GM12892 (cell line): Measurements from ENCODE around the gene LEPROT.

Source experiments
- DNase-seq: peaks from one replicate; pipeline ENCODE4 v3.0.0; 2011; ENCODE audit not compliant: insufficient read length
- FAIRE-seq: peaks from 2 replicates; lab custom pipeline; 2011; peaks lifted over from hg19 to GRCh38; lab: Jason Lieb, UNC
- POLR2A ChIP-seq: IDR thresholded peaks from 2 replicates; pipeline ENCODE4 v1.6.1; 2011; ENCODE audit warnings: low read depth, low read length, control low read depth
- POLR2AphosphoS5 ChIP-seq: IDR thresholded peaks from 2 replicates; pipeline ENCODE4 v1.6.1; 2011; ENCODE audit warnings: low read depth, low read length, control low read depth
- TAF1 ChIP-seq: IDR thresholded peaks from 2 replicates; pipeline ENCODE4 v1.6.1; 2011; ENCODE audit warnings: low read depth, mild to moderate bottlenecking, control low read depth, low read length, borderline replicate concordance

Gene LEPROT

DNA sequence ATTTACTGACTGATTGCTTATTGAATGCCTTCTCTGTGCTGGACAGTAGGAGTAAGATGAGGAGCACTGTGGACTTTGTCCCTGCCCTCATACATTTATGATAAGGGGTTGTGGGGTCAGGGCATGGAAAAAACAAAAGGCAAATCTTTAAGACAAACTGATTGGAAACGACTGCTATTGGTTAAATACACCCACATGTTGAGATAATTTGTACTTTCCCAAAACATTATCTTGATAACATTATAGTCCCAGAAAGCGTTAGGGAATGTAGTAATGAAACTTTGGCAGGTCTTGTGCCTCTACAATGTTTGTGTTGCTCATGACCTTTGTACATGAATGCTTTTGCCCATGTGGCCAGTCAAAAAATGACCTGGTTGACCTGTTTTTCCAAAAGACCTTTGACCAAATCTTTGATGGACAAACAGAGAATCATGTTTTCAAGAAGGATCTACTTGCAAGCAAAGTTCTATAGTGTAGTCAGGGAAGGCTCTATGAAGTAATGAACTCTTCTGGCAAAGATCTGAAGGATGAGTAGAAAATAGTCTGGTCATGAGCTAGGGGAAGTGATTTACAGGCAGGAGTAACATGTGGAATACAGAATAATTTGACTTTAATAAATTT, 50.9 kb downstream of the LEPROT start:
- TF ChIP-seq POLR2AphosphoS5 (no peak), TAF1 (no peak), POLR2A (no peak)
- no peak for FAIRE-seq
- DNase-seq = no peak

- FAIRE-seq (no peak), DNase-seq (no peak)
Measured at GRCh38 chr1:65471861-65472332, 51.4 kb downstream of the LEPROT start.

DNA sequence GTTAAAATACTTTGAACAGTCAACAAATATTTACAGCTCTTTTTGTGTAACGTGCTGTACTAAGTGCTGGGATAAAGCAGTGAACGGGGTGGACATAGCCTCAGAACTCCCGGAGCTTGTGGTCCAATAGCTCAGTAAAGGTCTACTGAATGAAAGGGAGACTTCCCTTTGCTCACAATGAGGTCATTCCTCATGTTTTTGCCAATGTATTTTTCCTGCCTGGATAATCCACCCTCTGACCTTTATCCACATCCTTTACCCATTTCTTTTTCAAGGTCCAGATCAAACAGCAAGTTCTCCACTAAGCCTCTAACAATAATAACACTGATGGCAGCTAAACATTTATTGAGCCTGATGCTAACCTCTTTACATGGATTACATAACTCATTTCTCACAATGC, 55.9 kb downstream of the LEPROT start:
- FAIRE-seq = no peak
- no peak for DNase-seq

More at GRCh38 chr1:65471861-65472332, 51.4 kb downstream of the LEPROT start:
- TF ChIP-seq POLR2A (no peak), TAF1 (no peak), POLR2AphosphoS5 (no peak)

GRCh38 chr1:65477414-65478378, 57.2 kb downstream of the LEPROT start:
- TF ChIP-seq POLR2A = no peak
- no peak for TF ChIP-seq POLR2AphosphoS5
- no peak for FAIRE-seq
- no peak for DNase-seq

More for the DNA sequence above, 55.9 kb downstream of the LEPROT start:
- TF ChIP-seq POLR2AphosphoS5 (no peak), POLR2A (no peak), TAF1 (no peak)

DNA sequence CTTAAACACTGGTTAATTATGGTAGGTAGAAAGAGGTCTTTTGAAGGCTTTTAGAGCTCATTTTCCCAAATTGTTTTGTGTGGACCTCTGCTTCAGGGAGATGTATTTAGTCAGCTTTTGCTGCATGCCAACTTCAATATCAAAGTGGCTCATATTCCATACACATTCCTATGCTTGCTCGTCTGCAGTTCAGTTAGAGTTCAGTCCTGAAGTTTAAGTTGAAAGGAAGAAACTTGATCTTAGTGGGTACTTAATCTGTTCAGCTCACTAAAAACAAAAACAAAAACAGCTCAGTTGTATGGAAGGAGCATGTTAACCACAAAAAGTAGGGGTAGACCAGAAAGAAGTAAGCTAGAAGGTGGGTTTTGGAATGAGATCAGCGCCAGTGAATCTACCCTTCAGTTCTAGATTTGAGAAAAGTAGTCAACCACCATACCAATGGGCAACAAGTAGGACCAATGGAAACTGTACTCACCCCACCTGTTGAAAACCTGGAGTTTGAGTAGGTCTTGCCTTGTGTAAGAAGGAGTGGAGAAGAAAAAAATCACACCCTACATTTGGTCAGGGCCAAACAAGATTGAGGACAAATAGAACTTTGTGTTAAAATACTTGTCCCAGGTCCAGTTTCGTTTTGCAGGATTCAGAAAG, 58.0 kb downstream of the LEPROT start:
- FAIRE-seq (no peak), DNase-seq (no peak)
- no peak for TF ChIP-seq POLR2A
- TF ChIP-seq TAF1 = no peak
- TF ChIP-seq POLR2AphosphoS5 = no peak

DNA sequence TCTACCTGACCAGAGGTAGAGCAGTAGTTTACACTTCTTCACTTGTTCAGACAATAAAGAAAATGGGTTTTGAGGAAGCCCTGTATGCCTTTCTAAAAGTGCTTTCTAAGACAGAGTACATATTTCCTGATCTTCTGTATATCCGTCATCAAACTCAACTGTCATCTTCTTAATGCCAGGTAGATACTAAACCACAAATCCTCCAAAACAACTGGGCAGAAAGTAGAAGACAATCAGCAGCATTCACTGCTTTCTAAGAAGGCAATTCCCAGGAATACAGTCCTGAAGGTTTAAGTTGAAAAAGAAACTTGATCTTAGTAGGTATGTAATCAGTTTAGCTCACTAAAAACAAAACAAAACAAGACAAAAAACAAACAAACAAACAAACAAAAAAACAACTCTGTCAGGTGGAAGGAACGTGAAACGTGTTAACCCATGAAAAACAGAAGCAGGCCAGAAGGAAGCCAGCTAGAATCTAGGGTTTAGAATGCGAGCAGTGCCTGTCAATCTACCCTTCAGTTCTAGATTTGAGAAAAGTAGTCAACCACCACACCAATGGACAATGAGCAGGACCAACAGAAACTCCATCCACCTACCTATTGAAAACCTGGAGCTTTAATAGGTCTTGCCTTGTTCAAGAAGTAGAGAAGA, 59.2 kb downstream of the LEPROT start:
- TF ChIP-seq POLR2A (no peak), POLR2AphosphoS5 (no peak), TAF1 (no peak)
- no peak for FAIRE-seq
- DNase-seq = no peak

- no peak for TF ChIP-seq POLR2AphosphoS5
- TF ChIP-seq POLR2A = no peak
- TF ChIP-seq TAF1 = no peak
- DNase-seq (no peak), FAIRE-seq (no peak)
Measured at GRCh38 chr1:65480684-65481405, 60.4 kb downstream of the LEPROT start.

DNA sequence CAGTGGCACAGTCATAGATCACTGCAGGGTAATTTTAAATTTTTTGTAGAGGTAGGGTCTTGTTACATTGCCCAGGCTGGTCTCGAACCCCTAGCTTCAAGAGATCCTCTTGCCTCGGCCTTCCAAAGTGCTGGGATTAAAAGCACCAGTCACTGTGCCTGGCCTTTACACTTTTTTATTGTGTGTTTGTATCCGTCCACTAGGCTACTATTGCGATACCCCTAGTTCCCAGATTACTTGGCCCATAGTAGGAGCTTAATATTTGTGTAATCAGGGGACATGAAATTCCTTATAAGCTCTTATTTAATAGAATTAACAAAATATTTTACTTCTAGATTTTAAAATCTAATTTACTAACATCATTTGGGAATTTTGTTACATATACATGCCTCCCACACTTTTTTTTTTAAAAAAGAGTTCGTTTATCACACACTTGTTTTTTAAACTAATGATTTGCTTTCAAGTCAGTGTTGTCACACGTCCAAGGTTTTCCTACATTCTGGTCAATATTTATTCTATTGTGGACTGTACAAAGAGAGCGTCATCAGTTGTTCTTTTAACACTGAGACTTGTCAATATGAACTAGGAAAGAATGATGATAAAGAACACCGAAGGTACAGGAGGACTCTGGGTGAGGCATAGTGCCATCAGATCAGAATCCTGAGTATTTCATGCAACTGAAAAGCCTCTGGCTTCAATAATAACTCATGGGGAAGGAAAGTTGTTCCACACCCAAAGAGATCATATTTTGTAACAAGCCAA, 63.7 kb downstream of the LEPROT start:
- DNase-seq (no peak), FAIRE-seq (no peak)
- TF ChIP-seq TAF1 = no peak
- no peak for TF ChIP-seq POLR2A
- TF ChIP-seq POLR2AphosphoS5 = no peak
